ENCODE results near the gene PPP5C. TPM values are rescaled to one million over a fixed set of nuclear protein-coding genes. Genes with fewer than 3 reads are reported as not detected.

PPP5C gene
- total RNA-seq, 1 experiment from 2014 or later: 58.1 TPM

DNA sequence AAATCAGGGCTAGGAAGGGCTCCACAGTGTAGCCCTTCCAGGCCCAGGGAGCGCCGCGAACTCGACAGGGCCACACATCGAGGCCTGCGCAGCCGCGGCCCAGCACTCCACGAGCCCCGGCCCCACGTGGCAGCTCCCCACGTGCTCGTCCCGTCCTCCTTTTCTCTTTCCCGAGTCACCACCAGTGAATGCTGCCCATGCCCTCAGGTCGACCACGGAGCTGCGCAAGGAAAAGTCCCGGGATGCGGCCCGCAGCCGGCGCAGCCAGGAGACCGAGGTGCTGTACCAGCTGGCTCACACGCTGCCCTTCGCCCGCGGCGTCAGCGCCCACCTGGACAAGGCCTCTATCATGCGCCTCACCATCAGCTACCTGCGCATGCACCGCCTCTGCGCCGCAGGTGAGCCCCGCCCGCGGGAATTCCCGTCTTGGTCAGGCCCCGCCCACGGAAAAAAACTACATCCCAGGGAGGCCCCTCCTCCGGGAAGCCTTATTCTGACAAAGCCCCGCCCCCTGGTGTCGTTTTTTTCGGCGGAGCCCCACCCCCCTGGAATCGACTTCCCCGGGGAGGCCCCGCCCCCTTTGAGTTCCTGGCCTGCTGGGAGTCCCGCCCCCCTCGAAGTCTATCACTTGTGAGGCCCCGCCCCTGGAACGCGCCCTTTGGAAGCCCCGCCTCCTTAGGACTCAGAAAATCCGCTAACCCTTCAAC is 43.0 kb upstream of the PPP5C start:
- ChIA-PET POLR2A (interaction anchor here (0.7 kb wide), 1 partner anchor 16 kb away, joined by 3 read pairs; no protein-coding TSS in a partner anchor), CTCF (no interaction called here)
- in situ Hi-C loops (cut with HindIII; ENCODE audit: low pct_unique_long_range_greater_than_20kb, low sequenced_read_pairs): no loop called here
- no peak for TF ChIP-seq POLR2AphosphoS5 (IDR thresholded peaks at IDR 0.05; ENCODE audit: low read depth, low read length)
- TF ChIP-seq SIN3A (IDR thresholded peaks at IDR 0.05; ENCODE audit: borderline replicate concordance, insufficient read depth, low read depth, low read length): no peak
- TF ChIP-seq, protein P1, sequence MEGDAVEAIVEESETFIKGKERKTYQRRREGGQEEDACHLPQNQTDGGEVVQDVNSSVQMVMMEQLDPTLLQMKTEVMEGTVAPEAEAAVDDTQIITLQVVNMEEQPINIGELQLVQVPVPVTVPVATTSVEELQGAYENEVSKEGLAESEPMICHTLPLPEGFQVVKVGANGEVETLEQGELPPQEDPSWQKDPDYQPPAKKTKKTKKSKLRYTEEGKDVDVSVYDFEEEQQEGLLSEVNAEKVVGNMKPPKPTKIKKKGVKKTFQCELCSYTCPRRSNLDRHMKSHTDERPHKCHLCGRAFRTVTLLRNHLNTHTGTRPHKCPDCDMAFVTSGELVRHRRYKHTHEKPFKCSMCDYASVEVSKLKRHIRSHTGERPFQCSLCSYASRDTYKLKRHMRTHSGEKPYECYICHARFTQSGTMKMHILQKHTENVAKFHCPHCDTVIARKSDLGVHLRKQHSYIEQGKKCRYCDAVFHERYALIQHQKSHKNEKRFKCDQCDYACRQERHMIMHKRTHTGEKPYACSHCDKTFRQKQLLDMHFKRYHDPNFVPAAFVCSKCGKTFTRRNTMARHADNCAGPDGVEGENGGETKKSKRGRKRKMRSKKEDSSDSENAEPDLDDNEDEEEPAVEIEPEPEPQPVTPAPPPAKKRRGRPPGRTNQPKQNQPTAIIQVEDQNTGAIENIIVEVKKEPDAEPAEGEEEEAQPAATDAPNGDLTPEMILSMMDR (IDR thresholded peaks at IDR 0.05): no peak
- TF ChIP-seq REST (IDR thresholded peaks at IDR 0.05; ENCODE audit: insufficient read depth in 1 of 2, low read depth in 2 of 2, low read length in 1 of 2): no peak
- no peak for TF ChIP-seq TCF7L2 (IDR thresholded peaks at IDR 0.05; ENCODE audit: low read depth, low read length)
- DNase-seq (ENCODE audit: low read depth, low spot score) (no peak), ATAC-seq (0 out of 2 replicates have a peak, but pooled peaks have one; percentile 43)
- BruUV-seq (replicated peaks): no TSS peak
- Histone ChIP-seq H3K36me3 (ENCODE audit: control insufficient read depth, insufficient read depth, low read length) (no peaks in the 10 kb centered on the region), H3K9me3 (ENCODE audit: control insufficient read depth, insufficient read depth, low read depth, low read length) (no peaks in the 10 kb centered on the region), H3K27me3 (ENCODE audit: control insufficient read depth, insufficient read depth, low read length) (no peaks in the 10 kb centered on the region), H3K4me1 (ENCODE audit: control insufficient read depth, insufficient read depth, low read length) (no peaks in the 10 kb centered on the region), H3K27ac (ENCODE audit: low read length) (no peak overlapping the region), H3K4me3 (ENCODE audit: low read depth in 2 of 2, low read length in 2 of 2) (0 out of 4 replicates have a peak overlapping the region, but pooled peaks of 1 of the 2 experiments have one; percentile 4)
- intact Hi-C loops (cut with micrococcal nuclease; ENCODE audit: unreplicated experiment): no loop called here

DNA sequence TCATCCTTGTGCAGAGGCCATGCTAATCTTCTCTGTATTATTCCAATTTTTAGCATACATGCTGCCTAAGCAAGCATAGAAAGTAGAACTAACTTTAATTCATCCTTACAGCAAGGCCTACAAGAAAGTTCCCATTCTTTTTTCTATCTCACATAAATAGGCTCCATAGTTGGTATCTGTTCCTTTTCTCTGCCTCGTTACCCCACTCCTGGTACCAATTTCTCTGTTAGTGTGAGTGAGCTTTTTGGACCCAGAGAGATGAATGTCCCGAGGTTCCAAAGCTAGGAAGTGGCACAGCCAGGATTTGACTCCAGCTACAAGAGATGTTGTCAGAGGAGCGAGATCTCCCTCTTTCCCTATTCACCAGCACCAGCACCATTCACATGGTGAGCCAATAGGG is 40.4 kb upstream of the PPP5C start:
- intact Hi-C loops (cut with micrococcal nuclease; ENCODE audit: unreplicated experiment): no loop called here
- no peak overlapping the region for H3K27ac ChIP-seq (ENCODE audit: low read length)
- no peak for TF ChIP-seq REST (IDR thresholded peaks at IDR 0.05; ENCODE audit: insufficient read depth in 1 of 2, low read depth in 2 of 2, low read length in 1 of 2)
- TF ChIP-seq TCF7L2 (IDR thresholded peaks at IDR 0.05; ENCODE audit: low read depth, low read length): no peak
- no peak for TF ChIP-seq POLR2AphosphoS5 (IDR thresholded peaks at IDR 0.05; ENCODE audit: low read depth, low read length)
- TF ChIP-seq SIN3A (IDR thresholded peaks at IDR 0.05; ENCODE audit: borderline replicate concordance, insufficient read depth, low read depth, low read length): no peak
- TF ChIP-seq, protein P1 (IDR thresholded peaks at IDR 0.05): no peak
- ATAC-seq (no peak), DNase-seq (ENCODE audit: low read depth, low spot score) (no peak)
- H3K36me3 ChIP-seq (ENCODE audit: control insufficient read depth, insufficient read depth, low read length): no peaks in the 10 kb centered on the region
- no peaks in the 10 kb centered on the region for H3K4me1 ChIP-seq (ENCODE audit: control insufficient read depth, insufficient read depth, low read length)
- H3K4me3 ChIP-seq (ENCODE audit: low read depth in 2 of 2, low read length in 2 of 2): no peak overlapping the region
- no peaks in the 10 kb centered on the region for H3K9me3 ChIP-seq (ENCODE audit: control insufficient read depth, insufficient read depth, low read depth, low read length)
- H3K27me3 ChIP-seq (ENCODE audit: control insufficient read depth, insufficient read depth, low read length): no peaks in the 10 kb centered on the region
- POLR2A ChIA-PET: no interaction called here
- BruUV-seq (replicated peaks): no TSS peak
- in situ Hi-C loops (cut with HindIII; ENCODE audit: low pct_unique_long_range_greater_than_20kb, low sequenced_read_pairs): no loop called here
- CTCF ChIA-PET: no interaction called here

Data from Panc1 (cell line).